GM12878 (cell line): ENCODE results near the gene ACCSL. TPM values are rescaled to one million over a fixed set of nuclear protein-coding genes. Genes with fewer than 3 reads are reported as not detected.

Source experiments
- ASH2L ChIP-seq: fragments of 300-600, 200-600 bp; sonication (generic); IDR thresholded peaks from 2 replicates; pipeline ENCODE4 v1.6.1; 2017; ENCODE audit warnings: low read depth, mild to moderate bottlenecking, borderline replicate concordance
- BACH1 ChIP-seq: fragments of 450-650 bp; IDR thresholded peaks from 2 replicates; pipeline ENCODE4 v1.6.1; 2017; ENCODE audit warnings: mild to moderate bottlenecking, borderline replicate concordance
- BCL11A ChIP-seq: IDR thresholded peaks from 2 replicates; pipeline ENCODE4 v1.6.1; 2011; ENCODE audit warnings: low read depth, low read length
- CBFB ChIP-seq: IDR thresholded peaks from 2 replicates; pipeline ENCODE4 v1.6.1; 2016; ENCODE audit warnings: antibody characterized with exemption, low read depth
- HCFC1 ChIP-seq: fragments of 150-350 bp; IDR thresholded peaks from 2 replicates; pipeline ENCODE4 v1.6.1; 2014; ENCODE audit warnings: low read length
- HSF1 ChIP-seq: fragments of 150-350 bp; IDR thresholded peaks from 2 replicates; pipeline ENCODE4 v1.6.1; 2014; ENCODE audit warnings: mild to moderate bottlenecking, low read depth, low read length
- MTA3 ChIP-seq: IDR thresholded peaks from 2 replicates; pipeline ENCODE4 v1.6.1; 2012; ENCODE audit warnings: low read length, inconsistent platforms, borderline replicate concordance
- NFYB ChIP-seq: IDR thresholded peaks from 2 replicates; pipeline ENCODE4 v1.6.1; 2011; ENCODE audit warnings: low read depth, mild to moderate bottlenecking, low read length, improper control_type of control experiment, moderate library complexity; ENCODE audit not compliant: insufficient read depth
- NR2C1 ChIP-seq: fragments of 450-650 bp; IDR thresholded peaks from 2 replicates; pipeline ENCODE4 v1.6.1; 2017; ENCODE audit warnings: antibody characterized with exemption, mild to moderate bottlenecking, moderate library complexity
- RAD21 ChIP-seq: IDR thresholded peaks from 2 replicates; pipeline ENCODE4 v1.6.1; 2011; ENCODE audit warnings: mild to moderate bottlenecking, low read depth, low read length, moderate library complexity; ENCODE audit not compliant: insufficient read depth
- RB1 ChIP-seq: fragments of 450-650 bp; formaldehyde crosslinking; IDR thresholded peaks from 2 replicates; pipeline ENCODE4 v1.6.1; 2017; ENCODE audit warnings: mild to moderate bottlenecking, borderline replicate concordance
- SIN3A ChIP-seq: IDR thresholded peaks from 2 replicates; pipeline ENCODE4 v1.6.1; 2012; ENCODE audit warnings: low read depth, low read length, improper control_type of control experiment
- WRNIP1 ChIP-seq: IDR thresholded peaks from 2 replicates; pipeline ENCODE4 v1.6.1; 2011; ENCODE audit warnings: low read depth, low read length, improper control_type of control experiment, borderline replicate concordance
- ZNF622 ChIP-seq: fragments of 450-650 bp; IDR thresholded peaks from 2 replicates; pipeline ENCODE4 v1.6.1; 2017; ENCODE audit warnings: mild to moderate bottlenecking, inconsistent platforms
- polyA plus RNA-seq, 11 experiments: library from polyadenylated mRNA; depleted of rRNA in 4 of 11; unstranded in 6 of 11; stranded (reverse) in 5 of 11; fragments of >200 nt; fragmentation: Nextera tagmentation in 4 of 11; fragmentation: Illumina TruSeq in 1 of 11; extraction: Ambion mirVana in 4 of 11; extraction: Trizol in 1 of 11; gene quantifications; 1 replicate in 1 of 11; 2 replicates in 10 of 11; pipeline versions ENCODE4 v1.2.1 to v1.2.3, GENCODE V29; 2011 to 2016; ENCODE audit warnings: inconsistent platforms in 2 of 11, missing spikeins in 2 of 11, low read depth in 1 of 11
- total RNA-seq, 4 experiments: library from RNA; depleted of rRNA in 3 of 4; stranded (reverse); fragments of >200 nt in 3 of 4; fragmentation: Illumina TruSeq in 1 of 4; extraction: Trizol in 1 of 4; gene quantifications; 2 replicates each; pipeline versions ENCODE4 v1.2.1 to v1.2.3, GENCODE V29; 2013 to 2021
- TF ChIP-seq, protein P1 (sequence below), 3 experiments: IDR thresholded peaks in 2 of 3; conservative IDR thresholded peaks in 1 of 3; 2 replicates each; pipeline ENCODE4 v1.5.1; 2011; ENCODE audit warnings: low read depth in 3 of 3, low read length in 3 of 3, mild to moderate bottlenecking in 3 of 3, control low read depth in 2 of 3, moderate library complexity in 2 of 3, inconsistent platforms in 1 of 3, mixed read lengths in 1 of 3; ENCODE audit not compliant: control insufficient read depth in 2 of 3, insufficient read depth in 1 of 3; ENCODE audit errors: extremely low read depth in 1 of 3
- TF ChIP-seq, protein P2 (sequence below): IDR thresholded peaks from 2 replicates; pipeline ENCODE4 v1.6.1; 2011; ENCODE audit warnings: low read depth, mild to moderate bottlenecking, low read length, moderate library complexity, borderline replicate concordance; ENCODE audit errors: extremely low read depth
- TF ChIP-seq, protein P3 (sequence below): IDR thresholded peaks from 2 replicates; pipeline ENCODE4 v1.6.1; 2011; ENCODE audit warnings: borderline replicate concordance, low read depth, mild to moderate bottlenecking, moderate library complexity, mixed read lengths, low read length; ENCODE audit not compliant: insufficient read depth; ENCODE audit errors: extremely low read length
- TF ChIP-seq, protein P4 (sequence below): IDR thresholded peaks from 2 replicates; pipeline ENCODE4 v1.6.1; 2012; ENCODE audit warnings: improper control_type of control experiment, low read depth, low read length; ENCODE audit not compliant: insufficient replicate concordance

Gene ACCSL
- total and polyA plus RNA-seq, 10 of the 15 experiments (the other 5 are each of a cell fraction or from before 2014, with no cell fraction given), result 0.15 TPM; not detected in 9

GRCh38 chr11:44094260-44094868 is 46.6 kb downstream of the ACCSL start (continued):
- TF ChIP-seq, protein P1, sequence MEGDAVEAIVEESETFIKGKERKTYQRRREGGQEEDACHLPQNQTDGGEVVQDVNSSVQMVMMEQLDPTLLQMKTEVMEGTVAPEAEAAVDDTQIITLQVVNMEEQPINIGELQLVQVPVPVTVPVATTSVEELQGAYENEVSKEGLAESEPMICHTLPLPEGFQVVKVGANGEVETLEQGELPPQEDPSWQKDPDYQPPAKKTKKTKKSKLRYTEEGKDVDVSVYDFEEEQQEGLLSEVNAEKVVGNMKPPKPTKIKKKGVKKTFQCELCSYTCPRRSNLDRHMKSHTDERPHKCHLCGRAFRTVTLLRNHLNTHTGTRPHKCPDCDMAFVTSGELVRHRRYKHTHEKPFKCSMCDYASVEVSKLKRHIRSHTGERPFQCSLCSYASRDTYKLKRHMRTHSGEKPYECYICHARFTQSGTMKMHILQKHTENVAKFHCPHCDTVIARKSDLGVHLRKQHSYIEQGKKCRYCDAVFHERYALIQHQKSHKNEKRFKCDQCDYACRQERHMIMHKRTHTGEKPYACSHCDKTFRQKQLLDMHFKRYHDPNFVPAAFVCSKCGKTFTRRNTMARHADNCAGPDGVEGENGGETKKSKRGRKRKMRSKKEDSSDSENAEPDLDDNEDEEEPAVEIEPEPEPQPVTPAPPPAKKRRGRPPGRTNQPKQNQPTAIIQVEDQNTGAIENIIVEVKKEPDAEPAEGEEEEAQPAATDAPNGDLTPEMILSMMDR (IDR thresholded peaks at IDR 0.05 in 2 of 3, conservative IDR thresholded peaks at IDR 0.05 in 1 of 3; ENCODE audit: control insufficient read depth in 2 of 3, extremely low read depth in 1 of 3, insufficient read depth in 1 of 3, low read depth in 3 of 3, low read length in 3 of 3), result peak; percentile 80
- TF ChIP-seq RB1 (no peak), NFYB (no peak), CBFB (no peak), ZNF622 (no peak), BACH1 (no peak), NR2C1 (no peak), WRNIP1 (no peak), HCFC1 (no peak), BCL11A (no peak), RAD21 (peak; percentile 67), HSF1 (no peak), ASH2L (no peak), SIN3A (no peak), MTA3 (no peak)
- TF ChIP-seq, protein P2, sequence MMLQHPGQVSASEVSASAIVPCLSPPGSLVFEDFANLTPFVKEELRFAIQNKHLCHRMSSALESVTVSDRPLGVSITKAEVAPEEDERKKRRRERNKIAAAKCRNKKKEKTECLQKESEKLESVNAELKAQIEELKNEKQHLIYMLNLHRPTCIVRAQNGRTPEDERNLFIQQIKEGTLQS, result no peak
- TF ChIP-seq, protein P3, sequence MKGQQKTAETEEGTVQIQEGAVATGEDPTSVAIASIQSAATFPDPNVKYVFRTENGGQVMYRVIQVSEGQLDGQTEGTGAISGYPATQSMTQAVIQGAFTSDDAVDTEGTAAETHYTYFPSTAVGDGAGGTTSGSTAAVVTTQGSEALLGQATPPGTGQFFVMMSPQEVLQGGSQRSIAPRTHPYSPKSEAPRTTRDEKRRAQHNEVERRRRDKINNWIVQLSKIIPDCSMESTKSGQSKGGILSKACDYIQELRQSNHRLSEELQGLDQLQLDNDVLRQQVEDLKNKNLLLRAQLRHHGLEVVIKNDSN, result no peak
- TF ChIP-seq, protein P4, sequence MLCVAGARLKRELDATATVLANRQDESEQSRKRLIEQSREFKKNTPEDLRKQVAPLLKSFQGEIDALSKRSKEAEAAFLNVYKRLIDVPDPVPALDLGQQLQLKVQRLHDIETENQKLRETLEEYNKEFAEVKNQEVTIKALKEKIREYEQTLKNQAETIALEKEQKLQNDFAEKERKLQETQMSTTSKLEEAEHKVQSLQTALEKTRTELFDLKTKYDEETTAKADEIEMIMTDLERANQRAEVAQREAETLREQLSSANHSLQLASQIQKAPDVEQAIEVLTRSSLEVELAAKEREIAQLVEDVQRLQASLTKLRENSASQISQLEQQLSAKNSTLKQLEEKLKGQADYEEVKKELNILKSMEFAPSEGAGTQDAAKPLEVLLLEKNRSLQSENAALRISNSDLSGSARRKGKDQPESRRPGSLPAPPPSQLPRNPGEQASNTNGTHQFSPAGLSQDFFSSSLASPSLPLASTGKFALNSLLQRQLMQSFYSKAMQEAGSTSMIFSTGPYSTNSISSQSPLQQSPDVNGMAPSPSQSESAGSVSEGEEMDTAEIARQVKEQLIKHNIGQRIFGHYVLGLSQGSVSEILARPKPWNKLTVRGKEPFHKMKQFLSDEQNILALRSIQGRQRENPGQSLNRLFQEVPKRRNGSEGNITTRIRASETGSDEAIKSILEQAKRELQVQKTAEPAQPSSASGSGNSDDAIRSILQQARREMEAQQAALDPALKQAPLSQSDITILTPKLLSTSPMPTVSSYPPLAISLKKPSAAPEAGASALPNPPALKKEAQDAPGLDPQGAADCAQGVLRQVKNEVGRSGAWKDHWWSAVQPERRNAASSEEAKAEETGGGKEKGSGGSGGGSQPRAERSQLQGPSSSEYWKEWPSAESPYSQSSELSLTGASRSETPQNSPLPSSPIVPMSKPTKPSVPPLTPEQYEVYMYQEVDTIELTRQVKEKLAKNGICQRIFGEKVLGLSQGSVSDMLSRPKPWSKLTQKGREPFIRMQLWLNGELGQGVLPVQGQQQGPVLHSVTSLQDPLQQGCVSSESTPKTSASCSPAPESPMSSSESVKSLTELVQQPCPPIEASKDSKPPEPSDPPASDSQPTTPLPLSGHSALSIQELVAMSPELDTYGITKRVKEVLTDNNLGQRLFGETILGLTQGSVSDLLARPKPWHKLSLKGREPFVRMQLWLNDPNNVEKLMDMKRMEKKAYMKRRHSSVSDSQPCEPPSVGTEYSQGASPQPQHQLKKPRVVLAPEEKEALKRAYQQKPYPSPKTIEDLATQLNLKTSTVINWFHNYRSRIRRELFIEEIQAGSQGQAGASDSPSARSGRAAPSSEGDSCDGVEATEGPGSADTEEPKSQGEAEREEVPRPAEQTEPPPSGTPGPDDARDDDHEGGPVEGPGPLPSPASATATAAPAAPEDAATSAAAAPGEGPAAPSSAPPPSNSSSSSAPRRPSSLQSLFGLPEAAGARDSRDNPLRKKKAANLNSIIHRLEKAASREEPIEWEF, result no peak
